Peyer's patch (tissue), 4 donors: ENCODE data around the gene MYT1.

Experiments
- POLR2A ChIP-seq, 2 donors: fragments of 450-650 bp; IDR thresholded peaks; one replicate each; pipeline ENCODE4 v1.5.1; 2017; ENCODE audit warnings: antibody characterized with exemption in 2 of 2, mild to moderate bottlenecking in 2 of 2, moderate library complexity in 2 of 2
- TF ChIP-seq, protein P1 (sequence below), 6 experiments: fragments of 450-650 bp in 4 of 6; fragments of 200-600 bp in 2 of 6; sonication (generic) in 1 of 6; IDR thresholded peaks; one replicate each; pipeline ENCODE4 v1.5.1; 2017 to 2019; ENCODE audit warnings: antibody characterized with exemption in 6 of 6, mild to moderate bottlenecking in 3 of 6, moderate library complexity in 1 of 6

DNA sequence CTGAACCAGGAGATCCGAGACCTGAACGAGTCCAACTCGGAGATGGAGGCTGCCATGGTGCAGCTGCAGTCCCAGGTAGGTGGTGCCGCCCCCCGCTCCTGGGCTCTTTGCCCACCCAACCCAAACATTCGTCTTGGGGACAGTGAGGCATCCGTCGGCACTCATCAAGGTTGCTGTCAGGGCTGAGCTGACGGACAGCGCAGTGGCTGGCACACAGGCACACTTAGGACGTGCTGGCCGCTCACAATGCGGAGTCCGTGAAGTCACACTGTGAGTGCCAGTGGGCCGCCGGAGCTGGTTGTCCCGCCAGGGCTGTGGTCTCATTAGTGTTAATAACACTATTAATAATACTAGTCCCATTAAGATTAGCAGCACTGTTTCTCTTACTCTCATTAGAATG is 73.1 kb downstream of the MYT1 start:
- TF ChIP-seq, protein P1, sequence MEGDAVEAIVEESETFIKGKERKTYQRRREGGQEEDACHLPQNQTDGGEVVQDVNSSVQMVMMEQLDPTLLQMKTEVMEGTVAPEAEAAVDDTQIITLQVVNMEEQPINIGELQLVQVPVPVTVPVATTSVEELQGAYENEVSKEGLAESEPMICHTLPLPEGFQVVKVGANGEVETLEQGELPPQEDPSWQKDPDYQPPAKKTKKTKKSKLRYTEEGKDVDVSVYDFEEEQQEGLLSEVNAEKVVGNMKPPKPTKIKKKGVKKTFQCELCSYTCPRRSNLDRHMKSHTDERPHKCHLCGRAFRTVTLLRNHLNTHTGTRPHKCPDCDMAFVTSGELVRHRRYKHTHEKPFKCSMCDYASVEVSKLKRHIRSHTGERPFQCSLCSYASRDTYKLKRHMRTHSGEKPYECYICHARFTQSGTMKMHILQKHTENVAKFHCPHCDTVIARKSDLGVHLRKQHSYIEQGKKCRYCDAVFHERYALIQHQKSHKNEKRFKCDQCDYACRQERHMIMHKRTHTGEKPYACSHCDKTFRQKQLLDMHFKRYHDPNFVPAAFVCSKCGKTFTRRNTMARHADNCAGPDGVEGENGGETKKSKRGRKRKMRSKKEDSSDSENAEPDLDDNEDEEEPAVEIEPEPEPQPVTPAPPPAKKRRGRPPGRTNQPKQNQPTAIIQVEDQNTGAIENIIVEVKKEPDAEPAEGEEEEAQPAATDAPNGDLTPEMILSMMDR (IDR thresholded peaks at IDR 0.05), result no peak
- no peak for TF ChIP-seq POLR2A (IDR thresholded peaks at IDR 0.05)
